K562 (cell line): ENCODE measurements around the gene KAZALD1. TPM values are rescaled to one million over a fixed set of nuclear protein-coding genes. Genes with fewer than 3 reads are reported as not detected.

Experiments
- ATAC-seq: fragments of 200-7000 bp; cut with Tn5 transposase; 3 replicates; pipeline ENCODE4 v1.9.1; 2020; ENCODE audit warnings: moderate library complexity
- BruUV-seq: library from RNA; stranded (reverse); fragments of 400-500 nt; replicated peaks from 2 replicates; lab custom pipeline; 2021; lab: Mats Ljungman, UMichigan
- CTCF ChIA-PET: fragments of 300-600 bp; formaldehyde crosslinking; extraction: SDS; loops from one replicate; lab custom pipeline; 2021; ENCODE audit warnings: low intra/inter-chr PET ratio; lab: Yijun Ruan, JAX
- POLR2A ChIA-PET: fragments of 300-600, 350-650 bp; sonication (Branson Sonifier 250); formaldehyde crosslinking; extraction: SDS; loops from one replicate; lab custom pipeline; 2021; ENCODE audit warnings: antibody characterized with exemption, inconsistent platforms; lab: Yijun Ruan, JAX
- DNase-seq, 4 experiments: peaks; one replicate each; pipeline versions ENCODE4 v3.0.0 to v3.0.0-alpha.2; 2011 to 2018; ENCODE audit warnings: low spot score in 3 of 4, mixed read lengths in 3 of 4; ENCODE audit errors: extremely low read depth in 1 of 4
- FAIRE-seq: peaks from 2 replicates; lab custom pipeline; 2011; peaks lifted over from hg19 to GRCh38; lab: Jason Lieb, UNC
- H2AFZ ChIP-seq: 2 replicates; pipeline ENCODE4 v1.6.0; 2011; ENCODE audit warnings: low read depth, low read length, control low read depth, inconsistent platforms
- H3K27ac ChIP-seq: fragments of 200-600 bp; 3 replicates; pipeline ENCODE4 v1.8.0; 2011; ENCODE audit warnings: low read depth, mild to moderate bottlenecking, control low read depth, inconsistent platforms, low read length, moderate library complexity, mixed read lengths; ENCODE audit errors: extremely low read depth
- H3K27me3 ChIP-seq, 2 experiments: fragments of 300-600 bp in 1 of 2; 2 replicates in 1 of 2; 3 replicates in 1 of 2; pipeline versions ENCODE4 v1.6.0 to v1.8.0; 2011; ENCODE audit warnings: inconsistent platforms in 2 of 2, low read length in 2 of 2, mild to moderate bottlenecking in 1 of 2, mixed read lengths in 1 of 2, moderate library complexity in 1 of 2; ENCODE audit not compliant: control insufficient read depth in 2 of 2, insufficient read depth in 2 of 2
- H3K36me3 ChIP-seq: fragments of 300-600 bp; 3 replicates; pipeline ENCODE4 v1.8.0; 2011; ENCODE audit warnings: mild to moderate bottlenecking, low read length, inconsistent platforms; ENCODE audit not compliant: control insufficient read depth, insufficient read depth
- H3K4me1 ChIP-seq, 2 experiments: fragments of 200-600 bp in 1 of 2; replicated peaks in 1 of 2; 2 replicates in 1 of 2; 3 replicates in 1 of 2; pipeline versions ENCODE4 v1.5.1 to v1.8.0; 2011; ENCODE audit warnings: inconsistent platforms in 2 of 2, low read length in 2 of 2, mild to moderate bottlenecking in 1 of 2, mixed read lengths in 1 of 2, moderate library complexity in 1 of 2; ENCODE audit not compliant: control insufficient read depth in 2 of 2, insufficient read depth in 2 of 2
- H3K4me2 ChIP-seq: 2 replicates; pipeline ENCODE4 v1.6.1; 2011; ENCODE audit warnings: low read length, control low read depth, inconsistent platforms, mixed read lengths; ENCODE audit not compliant: insufficient read depth
- H3K4me3 ChIP-seq: fragments of 200-600 bp; sonication (generic), shearing (Covaris generic); 2 replicates; pipeline ENCODE4 v1.5.1; 2016; ENCODE audit warnings: control low read depth, inconsistent platforms
- H3K79me2 ChIP-seq: fragments of 200-600 bp; 3 replicates; pipeline ENCODE4 v1.8.0; 2011; ENCODE audit warnings: low read length, inconsistent platforms; ENCODE audit not compliant: control insufficient read depth, insufficient read depth
- H3K9ac ChIP-seq, 2 experiments: 2 replicates each; pipeline versions ENCODE4 v1.6.0 to v1.6.1; 2011; ENCODE audit warnings: low read depth in 2 of 2, low read length in 2 of 2, control low read depth in 1 of 2, inconsistent platforms in 1 of 2, mild to moderate bottlenecking in 1 of 2, mixed read lengths in 1 of 2; ENCODE audit not compliant: insufficient read depth in 1 of 2
- H3K9me1 ChIP-seq: one replicate; pipeline ENCODE4 v1.6.0; 2011; ENCODE audit warnings: inconsistent platforms, mild to moderate bottlenecking, low read length, moderate library complexity; ENCODE audit not compliant: control insufficient read depth, insufficient read depth
- H3K9me3 ChIP-seq: replicated peaks from 2 replicates; pipeline ENCODE4 v1.5.1; 2011; ENCODE audit warnings: low read depth, low read length, inconsistent platforms; ENCODE audit not compliant: control insufficient read depth, insufficient read depth
- H4K20me1 ChIP-seq: replicated peaks from 2 replicates; pipeline ENCODE4 v1.6.1; 2011; ENCODE audit warnings: low read length, inconsistent platforms, mixed read lengths; ENCODE audit not compliant: control insufficient read depth, insufficient read depth
- BCL6 ChIP-seq: fragments of 250-450 bp; sonication (Bioruptor Pico); IDR thresholded peaks from 2 replicates; pipeline ENCODE4 v1.4.0; 2020
- CAMTA2 ChIP-seq: fragments of 250-450 bp; sonication (Bioruptor Pico); conservative IDR thresholded peaks from 2 replicates; pipeline ENCODE4 v1.5.1; 2022
- CBX5 ChIP-seq: IDR thresholded peaks from 2 replicates; pipeline ENCODE4 v1.6.1; 2014; ENCODE audit warnings: low read depth, borderline replicate concordance
- CSDE1 ChIP-seq, 2 experiments: fragments of 450-650 bp; IDR thresholded peaks; 2 replicates each; pipeline ENCODE4 v1.6.1; 2016; ENCODE audit warnings: mild to moderate bottlenecking in 1 of 2
- CTBP1 ChIP-seq: fragments of 450-650 bp; IDR thresholded peaks from 2 replicates; pipeline ENCODE4 v1.6.1; 2016; ENCODE audit warnings: borderline replicate concordance
- FOXK2 ChIP-seq, 2 experiments: fragments of 450-650 bp; IDR thresholded peaks in 1 of 2; conservative IDR thresholded peaks in 1 of 2; 2 replicates each; pipeline ENCODE4 v1.6.1; 2016; ENCODE audit warnings: low read depth in 2 of 2, mild to moderate bottlenecking in 1 of 2
- HNRNPH1 ChIP-seq: fragments of 200-400 bp; formaldehyde crosslinking; optimal IDR thresholded peaks from 2 replicates; pipeline ENCODE3; 2017; ENCODE audit warnings: low read depth, mild to moderate bottlenecking, low read length, moderate library complexity
- KLF6 ChIP-seq: fragments of 250-450 bp; sonication (Bioruptor Pico); IDR thresholded peaks from 2 replicates; pipeline ENCODE4 v1.4.0; 2020; ENCODE audit warnings: mild to moderate bottlenecking, moderate library complexity, borderline replicate concordance
- MEF2D ChIP-seq: conservative IDR thresholded peaks from 2 replicates; pipeline ENCODE4 v1.6.1; 2016; ENCODE audit warnings: low read depth, missing genetic modification characterization, missing compliant biosample characterization
- POLR2B ChIP-seq: fragments of 450-650 bp; IDR thresholded peaks from 2 replicates; pipeline ENCODE4 v1.6.1; 2018; ENCODE audit warnings: low read depth; ENCODE audit not compliant: partially characterized antibody
- POLR3A ChIP-seq: IDR thresholded peaks from 2 replicates; pipeline ENCODE4 v1.6.1; 2011; ENCODE audit warnings: borderline replicate concordance, mild to moderate bottlenecking, moderate library complexity; ENCODE audit not compliant: insufficient read length, insufficient read depth; ENCODE audit errors: extremely low read depth
- SMARCC2 ChIP-seq: fragments of 450-650 bp; IDR thresholded peaks from 2 replicates; pipeline ENCODE4 v1.6.1; 2017; ENCODE audit warnings: antibody characterized with exemption, moderate library complexity, mild to moderate bottlenecking, low read depth
- TAF1 ChIP-seq: IDR thresholded peaks from 2 replicates; pipeline ENCODE4 v1.6.1; 2011; ENCODE audit warnings: mild to moderate bottlenecking, low read length, moderate library complexity; ENCODE audit not compliant: insufficient read depth, control insufficient read depth, severe bottlenecking; ENCODE audit errors: extremely low read depth
- ZNF121 ChIP-seq: sonication (generic); formaldehyde crosslinking; conservative IDR thresholded peaks from 2 replicates; pipeline ENCODE4 v1.8.0; 2022; ENCODE audit warnings: missing genetic modification reagents
- ZNF140 ChIP-seq: fragments of 250-450 bp; sonication (Bioruptor Pico); IDR thresholded peaks from 2 replicates; pipeline ENCODE4 v1.8.0; 2021; ENCODE audit warnings: moderate library complexity, mild to moderate bottlenecking, inconsistent platforms
- ZNF174 ChIP-seq: fragments of 250-450 bp; sonication (Bioruptor Pico); IDR thresholded peaks from 2 replicates; pipeline ENCODE4 v1.4.0; 2020; ENCODE audit warnings: mild to moderate bottlenecking
- ZNF175 ChIP-seq: fragments of 200-800 bp; sonication (Bioruptor generic); IDR thresholded peaks from 2 replicates; pipeline ENCODE4 v1.6.1; 2016; ENCODE audit warnings: low read depth, mild to moderate bottlenecking, missing genetic modification characterization, missing compliant biosample characterization
- ZNF583 ChIP-seq: fragments of 250-450 bp; sonication (Bioruptor Pico); IDR thresholded peaks from 2 replicates; pipeline ENCODE4 v1.4.0; 2020
- WGBS: fragments of 100-300 bp; shearing (Covaris generic); methylation state at CpG from one replicate; pipeline ENCODE4 v1.1.6; 2016; ENCODE audit warnings: low coverage, mixed read lengths; ENCODE audit not compliant: insufficient coverage; ENCODE audit errors: missing lambda C conversion rate; 5-methylcytosine and 5-hydroxymethylcytosine counted together
- in situ Hi-C: fragments of 300-500 bp; cut with MboI; formaldehyde crosslinking; loops from 4 replicates; pipeline ENCODE4 v1.15.0; 2018; ENCODE audit warnings: inconsistent platforms, mixed read lengths
- intact Hi-C: fragments of 100-400 bp; cut with micrococcal nuclease; formaldehyde crosslinking; loops from 2 replicates; pipeline ENCODE4 v1.14.2; 2022
- polyA plus RNA-seq, 8 experiments: library from polyadenylated mRNA; depleted of rRNA in 4 of 8; stranded (reverse) in 5 of 8; unstranded in 3 of 8; fragments of >200 nt; fragmentation: Nextera tagmentation in 2 of 8; fragmentation: Illumina TruSeq in 1 of 8; extraction: Ambion mirVana in 2 of 8; extraction: Trizol in 1 of 8; gene quantifications; 2 replicates each; pipeline versions ENCODE4 v1.2.1 to v1.2.3, GENCODE V29; 2011 to 2014; ENCODE audit warnings: inconsistent platforms in 1 of 8, missing spikeins in 1 of 8
- total RNA-seq, 7 experiments: library from RNA; depleted of rRNA in 6 of 7; stranded (reverse); fragments of >200 nt in 6 of 7; fragmentation: Illumina TruSeq in 2 of 7; extraction: Trizol in 2 of 7; gene quantifications; 2 replicates each; pipeline versions ENCODE4 v1.2.1 to v1.2.3, GENCODE V29; 2011 to 2021; ENCODE audit warnings: low replicate concordance in 1 of 7
- TF ChIP-seq, protein P1 (sequence below): fragments of 250-450 bp; sonication (Bioruptor Pico); IDR thresholded peaks from 2 replicates; pipeline ENCODE4 v1.4.0; 2020; ENCODE audit warnings: borderline replicate concordance
- TF ChIP-seq, protein P2 (sequence below): sonication (generic); formaldehyde crosslinking; IDR thresholded peaks from 2 replicates; pipeline ENCODE4 v1.8.0; 2023; ENCODE audit warnings: mild to moderate bottlenecking, missing genetic modification reagents
- TF ChIP-seq, protein P3 (sequence below): fragments of 450-650 bp; formaldehyde crosslinking; IDR thresholded peaks from 2 replicates; pipeline ENCODE4 v1.4.0; 2022; ENCODE audit warnings: missing genetic modification characterization

The KAZALD1 gene
- total and polyA plus RNA-seq, 9 of the 15 experiments (the other 6 are each of a cell fraction or from before 2014, with no cell fraction given), result 0.15 to 10.0 (median 4.9) TPM

DNA sequence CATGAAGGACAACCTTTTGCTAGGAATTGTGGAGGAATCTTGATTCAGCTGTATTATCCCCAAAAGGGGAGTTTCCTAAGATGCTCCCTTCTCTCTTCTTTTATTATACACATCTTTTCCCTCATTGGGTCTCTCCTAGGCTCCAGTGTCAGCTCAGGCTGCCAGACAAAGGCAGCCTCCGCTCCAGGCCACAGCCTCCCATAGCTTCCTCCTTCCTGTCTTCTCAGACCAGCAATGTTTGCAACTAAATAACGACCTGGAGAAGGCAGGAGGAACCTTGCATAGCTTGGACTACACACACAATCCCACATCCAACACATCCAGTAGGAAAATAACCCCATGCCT is 18.5 kb upstream of the KAZALD1 start:
- H2AFZ ChIP-seq, result peak overlapping the region; percentile 94
- no peak for DNase-seq
- peak overlapping the region; percentile 87 for H3K4me2 ChIP-seq
- H3K36me3 ChIP-seq, result no peaks in the 10 kb centered on the region
- peak overlapping the region; percentile 80 for H3K27ac ChIP-seq
- intact Hi-C loops (loop anchor here (2.0 to 5.0 kb wide), 2 partner anchors 23 to 99 kb away; no protein-coding TSS in a partner anchor), in situ Hi-C loops (no loop called here)
- ChIA-PET POLR2A (interaction anchor here (0.6 to 1.8 kb wide), 11 partner anchors 9 to 75 kb away, joined by 3 to 13 read pairs (median 4); partner anchors contain the start of gene KAZALD1), CTCF (interaction anchor here (3.3 to 3.7 kb wide), 2 partner anchors 17 to 23 kb away, joined by 12 to 37 read pairs; no protein-coding TSS in a partner anchor)
- H3K9ac ChIP-seq, result peak overlapping the region; percentile 78 to 95
- H4K20me1 ChIP-seq, result no peaks in the 10 kb centered on the region
- no TSS peak for BruUV-seq
- WGBS, result 10% methylated on average over 2 of the region's 2 CpGs
- no peaks in the 10 kb centered on the region for H3K9me3 ChIP-seq
- H3K9me1 ChIP-seq, result no peaks in the 10 kb centered on the region
- peak overlapping the region; percentile 44 for H3K4me3 ChIP-seq
- peak; percentile 8; the same call in 1 of the 3 replicates for ATAC-seq
- peaks cover 13 to 26% of the 10 kb centered on the region in 2 experiments for H3K4me1 ChIP-seq
- H3K27me3 ChIP-seq, result no peaks in the 10 kb centered on the region
- no peaks in the 10 kb centered on the region for H3K79me2 ChIP-seq
- peak; percentile 51 for FAIRE-seq
- TF ChIP-seq CTBP1, result no peak
- TF ChIP-seq, protein P1, sequence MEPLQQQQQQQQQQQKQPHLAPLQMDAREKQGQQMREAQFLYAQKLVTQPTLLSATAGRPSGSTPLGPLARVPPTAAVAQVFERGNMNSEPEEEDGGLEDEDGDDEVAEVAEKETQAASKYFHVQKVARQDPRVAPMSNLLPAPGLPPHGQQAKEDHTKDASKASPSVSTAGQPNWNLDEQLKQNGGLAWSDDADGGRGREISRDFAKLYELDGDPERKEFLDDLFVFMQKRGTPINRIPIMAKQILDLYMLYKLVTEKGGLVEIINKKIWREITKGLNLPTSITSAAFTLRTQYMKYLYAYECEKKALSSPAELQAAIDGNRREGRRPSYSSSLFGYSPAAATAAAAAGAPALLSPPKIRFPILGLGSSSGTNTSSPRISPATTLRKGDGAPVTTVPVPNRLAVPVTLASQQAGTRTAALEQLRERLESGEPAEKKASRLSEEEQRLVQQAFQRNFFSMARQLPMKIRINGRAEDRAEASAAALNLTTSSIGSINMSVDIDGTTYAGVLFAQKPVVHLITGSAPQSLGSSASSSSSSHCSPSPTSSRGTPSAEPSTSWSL (CRISPR knock-in tag), result no peak
- TF ChIP-seq CBX5, result no peak
- no peak for TF ChIP-seq ZNF174 (CRISPR knock-in tag)
- no peak for TF ChIP-seq CAMTA2 (CRISPR knock-in tag)
- TF ChIP-seq, protein P2, sequence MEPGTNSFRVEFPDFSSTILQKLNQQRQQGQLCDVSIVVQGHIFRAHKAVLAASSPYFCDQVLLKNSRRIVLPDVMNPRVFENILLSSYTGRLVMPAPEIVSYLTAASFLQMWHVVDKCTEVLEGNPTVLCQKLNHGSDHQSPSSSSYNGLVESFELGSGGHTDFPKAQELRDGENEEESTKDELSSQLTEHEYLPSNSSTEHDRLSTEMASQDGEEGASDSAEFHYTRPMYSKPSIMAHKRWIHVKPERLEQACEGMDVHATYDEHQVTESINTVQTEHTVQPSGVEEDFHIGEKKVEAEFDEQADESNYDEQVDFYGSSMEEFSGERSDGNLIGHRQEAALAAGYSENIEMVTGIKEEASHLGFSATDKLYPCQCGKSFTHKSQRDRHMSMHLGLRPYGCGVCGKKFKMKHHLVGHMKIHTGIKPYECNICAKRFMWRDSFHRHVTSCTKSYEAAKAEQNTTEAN (CRISPR knock-in tag), result no peak
- TF ChIP-seq ZNF140, result no peak
- TF ChIP-seq, protein P3, sequence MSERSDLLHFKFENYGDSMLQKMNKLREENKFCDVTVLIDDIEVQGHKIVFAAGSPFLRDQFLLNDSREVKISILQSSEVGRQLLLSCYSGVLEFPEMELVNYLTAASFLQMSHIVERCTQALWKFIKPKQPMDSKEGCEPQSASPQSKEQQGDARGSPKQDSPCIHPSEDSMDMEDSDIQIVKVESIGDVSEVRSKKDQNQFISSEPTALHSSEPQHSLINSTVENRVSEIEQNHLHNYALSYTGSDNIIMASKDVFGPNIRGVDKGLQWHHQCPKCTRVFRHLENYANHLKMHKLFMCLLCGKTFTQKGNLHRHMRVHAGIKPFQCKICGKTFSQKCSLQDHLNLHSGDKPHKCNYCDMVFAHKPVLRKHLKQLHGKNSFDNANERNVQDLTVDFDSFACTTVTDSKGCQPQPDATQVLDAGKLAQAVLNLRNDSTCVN (CRISPR knock-in tag), result no peak
- TF ChIP-seq KLF6 (CRISPR knock-in tag), result no peak
- TF ChIP-seq ZNF583, result no peak
- TF ChIP-seq POLR2B, result no peak
- no peak for TF ChIP-seq SMARCC2
- no peak for TF ChIP-seq FOXK2 (conservative IDR thresholded peaks at IDR 0.05 in 1 of 2, IDR thresholded peaks at IDR 0.05 in 1 of 2; ENCODE audit: low read depth in 2 of 2)
- no peak for TF ChIP-seq HNRNPH1
- no peak for TF ChIP-seq ZNF121 (CRISPR knock-in tag)
- no peak for TF ChIP-seq TAF1
- no peak for TF ChIP-seq POLR3A
- TF ChIP-seq CSDE1 (IDR thresholded peaks at IDR 0.05), result no peak
- no peak for TF ChIP-seq ZNF175 (CRISPR knock-in tag)
- no peak for TF ChIP-seq BCL6
- no peak for TF ChIP-seq MEF2D (tag)
